Left ventricle myocardium inferior (tissue), 1 donor: Measurements from ENCODE around the gene ZC3H12C. TPM values are rescaled to one million over a fixed set of nuclear protein-coding genes. Genes with fewer than 3 reads are reported as not detected.

Source experiments
- DNase-seq: peaks from one replicate; pipeline ENCODE4 v3.0.0-alpha.2; 2020
- H3K27ac ChIP-seq: fragments of 200-600 bp; replicated peaks from 2 replicates; pipeline ENCODE4 v1.8.0; 2021
- H3K27me3 ChIP-seq: fragments of 200-600 bp; 2 replicates; pipeline ENCODE4 v1.8.0; 2021; ENCODE audit warnings: low read depth
- H3K36me3 ChIP-seq: fragments of 200-600 bp; 2 replicates; pipeline ENCODE4 v1.8.0; 2021
- H3K4me1 ChIP-seq: fragments of 200-600 bp; 2 replicates; pipeline ENCODE4 v1.8.0; 2021
- H3K4me3 ChIP-seq: fragments of 200-600 bp; 2 replicates; pipeline ENCODE4 v1.8.0; 2021; ENCODE audit warnings: mild to moderate bottlenecking, moderate library complexity
- H3K9me3 ChIP-seq: fragments of 200-600 bp; replicated peaks from 2 replicates; pipeline ENCODE4 v1.8.0; 2021
- intact Hi-C: fragments of 100-400 bp; cut with micrococcal nuclease; formaldehyde crosslinking; loops from one replicate; pipeline ENCODE4 v1.11.0; 2022
- total RNA-seq: library from RNA; stranded (reverse); fragmentation: NEBNext Ultra II Directional; extraction: Animal tissue kit (Norgen Biotek cat#: 25700); gene quantifications from one replicate; pipeline ENCODE4 v1.2.1, GENCODE V29; 2021
- TF ChIP-seq, protein P1 (sequence below): fragments of 200-600 bp; IDR thresholded peaks from 2 replicates; pipeline ENCODE4 v1.8.0; 2021; ENCODE audit warnings: antibody characterized with exemption, mild to moderate bottlenecking, borderline replicate concordance
- donor health status: DM: no; HTN: yes; CAD: no; lungs with severe emphysema.

The ZC3H12C gene
- total RNA-seq, 1 donor from 2014 or later = 16.8 TPM

DNA sequence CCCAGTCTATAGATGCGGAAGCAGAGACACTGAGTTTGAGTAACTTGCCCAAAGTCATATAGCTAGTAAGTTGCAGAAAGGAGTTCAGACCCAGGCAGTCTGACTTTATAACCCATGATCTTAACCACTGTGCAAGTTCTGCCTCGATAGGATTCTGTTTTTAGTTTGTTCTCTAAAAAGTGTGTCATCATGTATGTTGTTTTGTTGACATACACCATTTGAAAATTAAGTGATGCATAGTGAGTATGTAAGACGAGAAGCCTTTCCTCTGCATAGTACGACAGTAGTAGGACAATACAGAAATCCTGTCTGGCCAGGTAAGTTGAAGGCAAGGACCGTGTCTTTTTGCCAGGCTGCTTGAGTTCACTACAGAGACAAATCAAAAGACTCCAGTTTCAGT, 3.3 kb downstream of the ZC3H12C start:
- no peak for DNase-seq

DNA sequence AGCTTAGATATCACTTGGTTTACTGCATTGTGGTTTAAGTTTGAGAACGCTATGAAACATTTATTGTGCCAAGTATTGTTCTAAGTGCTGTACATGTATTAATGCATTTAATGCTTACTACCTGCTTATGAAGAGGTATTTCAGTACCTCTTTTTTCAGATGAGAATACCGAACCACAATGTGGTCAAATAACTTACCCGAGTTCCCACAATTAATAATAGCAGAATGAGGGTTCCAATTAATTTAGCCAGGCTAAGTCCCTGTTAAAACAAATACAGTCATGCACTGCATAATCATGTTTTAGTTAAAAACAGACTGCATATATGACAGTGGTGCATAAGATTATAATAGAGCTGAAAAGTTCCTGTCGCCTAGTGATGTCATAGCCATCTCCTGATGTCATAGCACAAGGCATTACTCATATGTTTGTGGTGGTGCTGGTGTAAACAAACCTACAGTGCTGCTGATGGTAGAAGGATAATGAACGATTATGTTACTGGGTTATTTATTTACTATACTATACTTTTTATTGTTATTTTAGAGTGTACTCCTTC, 4.3 kb downstream of the ZC3H12C start:
- Histone ChIP-seq H3K36me3 (no peaks in the 10 kb centered on the region), H3K27ac (no peak overlapping the region), H3K4me1 (peaks cover 30% of the 10 kb centered on the region), H3K9me3 (no peaks in the 10 kb centered on the region), H3K4me3 (no peak overlapping the region), H3K27me3 (no peaks in the 10 kb centered on the region)
- no peak for DNase-seq
- intact Hi-C loops = no loop called here
- TF ChIP-seq, protein P1, sequence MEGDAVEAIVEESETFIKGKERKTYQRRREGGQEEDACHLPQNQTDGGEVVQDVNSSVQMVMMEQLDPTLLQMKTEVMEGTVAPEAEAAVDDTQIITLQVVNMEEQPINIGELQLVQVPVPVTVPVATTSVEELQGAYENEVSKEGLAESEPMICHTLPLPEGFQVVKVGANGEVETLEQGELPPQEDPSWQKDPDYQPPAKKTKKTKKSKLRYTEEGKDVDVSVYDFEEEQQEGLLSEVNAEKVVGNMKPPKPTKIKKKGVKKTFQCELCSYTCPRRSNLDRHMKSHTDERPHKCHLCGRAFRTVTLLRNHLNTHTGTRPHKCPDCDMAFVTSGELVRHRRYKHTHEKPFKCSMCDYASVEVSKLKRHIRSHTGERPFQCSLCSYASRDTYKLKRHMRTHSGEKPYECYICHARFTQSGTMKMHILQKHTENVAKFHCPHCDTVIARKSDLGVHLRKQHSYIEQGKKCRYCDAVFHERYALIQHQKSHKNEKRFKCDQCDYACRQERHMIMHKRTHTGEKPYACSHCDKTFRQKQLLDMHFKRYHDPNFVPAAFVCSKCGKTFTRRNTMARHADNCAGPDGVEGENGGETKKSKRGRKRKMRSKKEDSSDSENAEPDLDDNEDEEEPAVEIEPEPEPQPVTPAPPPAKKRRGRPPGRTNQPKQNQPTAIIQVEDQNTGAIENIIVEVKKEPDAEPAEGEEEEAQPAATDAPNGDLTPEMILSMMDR = no peak

More for the DNA sequence above, 3.3 kb downstream of the ZC3H12C start:
- TF ChIP-seq, protein P1 = no peak
- H3K9me3 ChIP-seq = no peaks in the 10 kb centered on the region
- no peak overlapping the region for H3K27ac ChIP-seq
- no peak overlapping the region for H3K4me3 ChIP-seq
- no peaks in the 10 kb centered on the region for H3K27me3 ChIP-seq
- intact Hi-C loops = no loop called here
- H3K4me1 ChIP-seq = peaks cover 39% of the 10 kb centered on the region
- no peaks in the 10 kb centered on the region for H3K36me3 ChIP-seq

DNA sequence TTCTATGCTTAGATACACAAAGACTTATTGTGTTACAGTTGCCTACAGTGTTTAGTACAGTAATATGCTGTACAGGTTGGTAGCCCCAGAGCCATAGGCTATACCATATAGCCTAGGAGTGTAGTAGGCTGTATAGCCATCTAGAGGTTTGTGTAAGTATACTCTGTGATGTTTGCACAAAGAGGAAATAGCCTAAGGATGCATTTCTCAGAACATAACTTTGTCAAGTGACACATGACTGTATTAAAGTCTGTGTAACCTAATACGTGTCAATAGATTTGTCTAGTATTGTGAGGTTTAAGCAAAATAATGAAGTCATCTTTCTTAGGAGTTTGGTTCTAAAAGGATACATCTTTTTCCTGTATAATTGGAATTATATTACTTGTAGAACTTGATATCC, 5.5 kb downstream of the ZC3H12C start:
- no peaks in the 10 kb centered on the region for H3K9me3 ChIP-seq
- no peaks in the 10 kb centered on the region for H3K36me3 ChIP-seq
- H3K4me3 ChIP-seq = no peak overlapping the region
- peaks cover 30% of the 10 kb centered on the region for H3K4me1 ChIP-seq
- no peak for DNase-seq
- H3K27ac ChIP-seq = no peak overlapping the region
- intact Hi-C loops = no loop called here
- TF ChIP-seq, protein P1 = no peak
- H3K27me3 ChIP-seq = no peaks in the 10 kb centered on the region

DNA sequence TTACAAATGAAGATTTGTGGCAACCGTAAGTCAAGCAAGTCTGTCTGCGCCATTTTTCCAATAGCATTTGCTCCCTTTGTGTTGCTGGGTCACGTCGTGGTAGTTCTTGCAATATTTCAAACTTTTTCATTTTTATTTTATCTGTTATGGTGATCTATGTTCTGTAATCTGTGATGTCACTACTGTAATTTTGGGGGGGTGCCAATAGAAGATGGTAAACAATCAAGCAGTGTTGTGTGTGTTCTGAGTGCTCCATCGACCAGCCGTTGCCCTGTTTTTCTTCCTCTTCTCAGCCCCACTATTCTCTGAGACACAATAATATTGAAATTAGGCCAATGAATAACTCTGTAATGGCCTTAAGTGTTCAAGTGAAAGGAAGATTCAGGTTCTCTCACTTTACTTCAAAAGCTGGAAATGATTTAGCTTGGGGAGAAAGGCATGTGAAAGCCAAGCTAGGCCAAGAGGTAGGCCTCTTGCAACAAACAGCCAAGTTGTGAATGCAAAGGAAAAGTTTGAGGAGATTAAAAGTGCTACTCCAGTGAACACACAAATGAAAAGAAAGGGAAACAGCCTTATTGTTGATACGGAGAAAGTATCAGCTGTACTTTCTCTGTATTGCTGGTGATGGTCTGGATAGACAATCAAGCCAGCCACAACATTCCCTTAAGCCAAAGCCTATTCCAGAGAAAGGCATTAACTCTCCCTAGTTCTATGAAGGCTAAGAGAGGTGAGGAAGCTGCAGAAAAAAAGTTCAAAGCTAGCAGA, 7.5 kb downstream of the ZC3H12C start:
- Histone ChIP-seq H3K27ac (peak overlapping the region; percentile 36), H3K36me3 (no peaks in the 10 kb centered on the region), H3K9me3 (no peaks in the 10 kb centered on the region), H3K4me1 (peaks cover 13% of the 10 kb centered on the region), H3K4me3 (no peak overlapping the region), H3K27me3 (no peaks in the 10 kb centered on the region)
- no peak for DNase-seq
- TF ChIP-seq, protein P1 = no peak
- intact Hi-C loops = no loop called here

DNA sequence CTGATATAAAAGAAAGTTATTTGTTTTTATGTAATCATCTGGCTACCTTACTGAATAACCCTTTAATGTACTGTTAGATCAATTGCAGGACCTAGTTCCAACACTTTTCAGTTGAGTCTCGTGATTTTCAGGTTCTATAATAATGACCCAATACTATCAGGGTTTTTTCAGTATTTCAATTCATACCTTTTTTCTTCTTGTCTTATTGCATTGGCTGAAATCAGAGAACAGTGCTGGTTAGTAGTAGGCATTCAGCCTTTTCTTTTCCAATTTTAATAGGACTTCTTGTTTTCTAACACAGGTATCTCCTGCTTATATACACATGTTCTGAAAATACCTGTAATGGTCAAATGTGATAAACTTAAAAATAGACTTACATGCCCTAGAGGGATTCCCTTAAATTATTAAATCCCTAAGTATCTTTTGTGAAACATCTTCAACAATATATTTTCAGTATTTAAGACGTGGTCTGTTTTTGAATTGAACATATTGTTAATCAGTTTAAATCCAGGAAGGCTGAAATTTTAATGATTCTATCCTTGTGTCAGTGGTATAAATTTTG, 13.6 kb downstream of the ZC3H12C start:
- H3K4me3 ChIP-seq = no peak overlapping the region
- H3K9me3 ChIP-seq = peaks cover 12% of the 10 kb centered on the region
- DNase-seq = no peak
- peaks cover 6% of the 10 kb centered on the region for H3K36me3 ChIP-seq
- H3K27me3 ChIP-seq = no peaks in the 10 kb centered on the region
- H3K4me1 ChIP-seq = no peaks in the 10 kb centered on the region
- intact Hi-C loops = no loop called here
- TF ChIP-seq, protein P1 = no peak
- no peak overlapping the region for H3K27ac ChIP-seq
